HG03060 (cell line): Measurements from ENCODE around the gene RAB44.
"Not testable (repeated sequence)": the region's sequence is repeated elsewhere in the genome, so short reads cannot be mapped to it uniquely, and the experiment has no call there.

Experiments used
- ATAC-seq: cut with Tn5 transposase; IDR thresholded peaks from one replicate; pipeline ENCODE4 v1.9.1; 2021; ENCODE audit warnings: low read depth, moderate number of reproducible peaks; ENCODE audit not compliant: unreplicated experiment

RAB44 gene

DNA sequence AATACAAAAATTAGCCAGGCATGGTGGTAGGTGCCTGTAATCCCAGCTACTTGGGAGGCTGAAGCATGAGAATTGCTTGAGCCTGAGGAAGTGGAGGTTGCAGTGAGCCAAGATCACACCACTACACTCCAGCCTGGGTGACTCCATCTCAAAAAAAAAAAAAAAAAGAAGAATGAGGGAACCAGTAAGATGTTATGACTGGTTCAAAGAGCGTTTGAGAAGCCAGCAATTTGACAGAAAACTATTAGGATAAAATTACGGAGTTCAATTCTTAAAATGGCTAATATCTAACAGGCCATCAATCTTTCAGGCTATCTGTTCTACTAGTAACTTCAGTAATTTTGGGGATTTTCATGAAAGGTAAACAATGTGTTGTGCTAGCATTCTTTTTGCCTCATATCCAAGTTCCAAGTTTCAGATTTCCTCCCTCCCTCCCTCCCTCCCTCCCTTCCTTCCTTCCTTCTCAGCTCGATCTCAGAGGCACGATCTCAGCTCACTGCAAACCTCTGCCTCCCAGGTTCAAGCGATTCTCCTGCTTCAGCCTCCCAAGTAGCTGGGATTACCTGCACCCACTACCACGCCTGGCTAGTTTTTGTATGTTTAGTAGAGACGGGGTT is 7.4 kb downstream of the RAB44 start:
- ATAC-seq = not testable (repeated sequence)

DNA sequence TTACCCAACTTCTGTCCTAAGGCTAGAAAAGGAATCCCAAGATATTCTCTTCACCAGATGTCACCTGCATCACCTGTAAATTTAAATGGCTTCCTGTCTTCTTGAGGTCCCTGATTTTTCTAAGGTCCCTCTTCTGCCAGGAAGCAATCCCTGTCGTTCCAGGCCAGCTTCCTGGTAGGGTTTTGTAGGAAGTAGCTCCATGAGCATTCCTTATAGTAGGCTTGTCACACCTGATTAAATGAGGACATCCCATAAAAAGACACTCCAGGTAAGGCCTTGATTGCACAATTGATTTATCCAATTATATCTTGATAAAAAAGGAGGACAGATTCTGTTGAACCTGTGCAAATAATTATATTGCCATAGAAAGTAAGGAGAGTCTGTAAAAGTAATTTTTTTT is 8.7 kb downstream of the RAB44 start:
- ATAC-seq = no peak

DNA sequence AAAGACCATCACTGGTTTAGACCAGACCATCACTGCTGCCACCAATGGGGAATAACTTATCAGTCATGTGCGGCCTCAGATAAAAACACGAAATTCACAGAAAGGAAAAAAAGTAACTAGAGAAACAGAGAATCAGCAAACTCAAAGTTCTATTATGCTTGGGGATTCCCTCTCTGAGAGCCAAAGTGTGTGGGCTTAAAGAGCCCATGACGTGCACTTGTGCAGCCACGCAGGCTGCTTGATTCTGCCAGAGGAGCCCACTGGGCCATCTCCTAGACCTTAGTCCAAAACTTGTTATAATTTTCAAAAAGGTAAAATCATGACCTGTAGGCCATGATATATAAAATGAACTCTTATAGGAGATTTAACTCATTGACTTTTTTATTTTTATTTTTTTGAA is 15.2 kb downstream of the RAB44 start:
- ATAC-seq = no peak

DNA sequence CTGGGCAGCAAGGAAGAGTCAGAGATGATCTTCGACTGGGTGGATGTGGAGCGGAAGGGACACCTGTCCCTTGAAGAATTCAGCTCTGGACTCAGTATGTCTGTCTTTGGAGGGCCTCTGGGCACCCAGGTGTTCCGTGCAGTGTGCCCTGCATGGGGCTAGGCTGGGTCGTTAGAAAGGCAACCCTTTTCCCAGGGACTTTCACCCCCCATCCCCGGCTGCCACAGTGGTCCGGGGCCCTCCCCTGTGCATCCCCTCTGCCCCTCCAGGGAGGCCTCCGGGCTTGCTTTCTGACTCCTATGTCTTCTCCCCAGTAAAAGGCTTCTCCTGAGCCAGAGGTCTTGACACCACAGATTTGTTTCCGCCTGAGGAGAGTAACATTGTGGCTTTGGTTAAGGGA is 16.2 kb downstream of the RAB44 start:
- no peak for ATAC-seq

DNA sequence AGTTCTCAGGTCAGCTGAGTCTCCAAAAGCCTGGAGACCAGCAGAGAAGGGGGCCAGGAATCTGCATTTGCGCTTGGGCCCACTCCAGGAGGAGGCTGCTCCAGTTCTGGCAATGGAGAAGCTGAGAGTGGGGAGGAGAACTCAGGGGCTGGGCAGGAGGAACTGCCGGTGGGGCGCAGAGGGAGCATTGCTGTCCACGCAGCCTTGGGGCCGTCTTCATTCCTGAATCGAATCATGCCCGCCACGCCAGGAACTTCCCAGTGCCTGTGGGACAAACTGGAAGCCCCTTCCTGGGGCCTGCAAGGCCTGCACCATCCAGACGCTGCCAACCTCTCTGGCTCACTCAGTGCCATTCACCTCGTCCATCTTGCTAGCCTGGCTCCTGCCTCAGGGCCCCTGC is 16.9 kb downstream of the RAB44 start:
- no peak for ATAC-seq

DNA sequence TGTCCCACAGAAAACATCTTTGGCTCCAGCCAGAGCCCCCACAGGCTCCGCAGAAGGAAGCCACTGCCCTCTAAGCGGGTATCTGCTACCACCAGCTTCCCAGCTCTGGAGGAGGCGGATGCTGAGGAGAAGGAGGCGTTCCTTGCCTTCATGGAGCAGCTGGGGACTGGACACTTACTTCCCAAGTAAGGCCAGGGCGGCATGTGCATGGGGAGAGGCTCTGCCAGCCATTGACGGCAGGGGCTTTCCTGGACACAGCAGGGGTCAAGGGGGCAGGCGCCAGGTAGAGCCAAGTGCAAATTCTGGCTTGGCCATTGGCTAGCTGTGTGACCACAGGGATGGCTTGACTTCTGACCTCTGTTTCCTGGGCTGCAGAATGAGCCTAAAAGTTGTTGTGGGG is 17.8 kb downstream of the RAB44 start:
- ATAC-seq = no peak

DNA sequence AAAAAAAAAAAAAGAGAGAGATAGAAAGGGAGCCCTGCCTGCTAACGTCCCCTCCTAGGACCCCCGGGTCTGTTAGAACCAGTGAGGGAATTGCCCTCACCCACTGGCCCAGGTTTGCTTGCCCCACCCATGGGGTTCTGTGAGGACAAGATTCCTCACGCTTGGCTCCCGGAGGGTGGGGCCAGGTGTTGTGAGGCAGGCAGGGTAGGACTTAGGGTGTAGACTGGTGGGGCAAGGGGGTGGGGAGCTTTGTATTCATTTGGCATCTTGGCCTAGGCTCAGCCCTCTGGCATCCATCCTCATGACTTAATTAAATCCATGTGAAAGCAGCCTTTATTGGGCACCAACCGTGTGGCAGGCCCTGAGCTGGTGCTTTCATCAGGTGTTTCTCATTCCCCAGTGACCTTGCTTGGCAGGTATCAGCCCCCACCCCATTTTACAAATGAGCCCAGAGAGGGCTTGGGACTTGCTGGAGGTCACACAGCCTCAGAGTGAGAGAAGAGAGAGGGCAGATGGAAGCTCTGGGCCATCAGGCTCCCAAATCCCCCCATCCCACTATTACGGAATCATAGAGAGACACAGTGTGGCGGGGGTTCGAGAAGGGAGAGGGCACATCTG is 19.0 kb downstream of the RAB44 start:
- ATAC-seq = no peak

DNA sequence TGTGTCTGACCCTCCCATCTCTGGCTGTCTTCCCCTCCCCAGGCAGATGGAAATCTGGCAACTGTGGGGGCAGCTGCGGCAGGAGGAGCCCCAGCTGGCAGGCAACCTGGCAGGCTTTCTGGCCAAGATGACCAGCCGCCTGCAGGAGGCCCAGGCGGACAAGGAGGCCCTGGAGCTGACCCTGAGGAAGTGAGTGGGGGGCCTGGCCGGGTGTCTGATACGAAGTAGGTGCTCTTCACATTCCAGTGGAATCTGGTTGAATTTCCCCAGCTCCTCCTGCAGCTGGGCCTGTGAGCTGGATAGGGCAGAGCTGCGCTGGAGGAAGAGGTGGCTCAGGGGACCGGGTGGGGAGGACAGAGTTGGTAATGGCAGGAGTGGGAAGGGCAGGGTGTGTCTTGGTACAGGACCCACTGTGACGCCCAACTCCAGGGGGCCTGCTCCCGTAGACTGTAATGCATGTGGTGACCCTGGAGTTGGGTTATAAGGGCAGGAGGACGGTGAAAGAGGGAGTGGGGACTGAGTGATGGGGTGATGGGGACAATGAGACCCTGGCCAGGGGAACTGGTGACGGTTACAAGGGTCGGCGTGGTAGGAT is 19.7 kb downstream of the RAB44 start:
- no peak for ATAC-seq

DNA sequence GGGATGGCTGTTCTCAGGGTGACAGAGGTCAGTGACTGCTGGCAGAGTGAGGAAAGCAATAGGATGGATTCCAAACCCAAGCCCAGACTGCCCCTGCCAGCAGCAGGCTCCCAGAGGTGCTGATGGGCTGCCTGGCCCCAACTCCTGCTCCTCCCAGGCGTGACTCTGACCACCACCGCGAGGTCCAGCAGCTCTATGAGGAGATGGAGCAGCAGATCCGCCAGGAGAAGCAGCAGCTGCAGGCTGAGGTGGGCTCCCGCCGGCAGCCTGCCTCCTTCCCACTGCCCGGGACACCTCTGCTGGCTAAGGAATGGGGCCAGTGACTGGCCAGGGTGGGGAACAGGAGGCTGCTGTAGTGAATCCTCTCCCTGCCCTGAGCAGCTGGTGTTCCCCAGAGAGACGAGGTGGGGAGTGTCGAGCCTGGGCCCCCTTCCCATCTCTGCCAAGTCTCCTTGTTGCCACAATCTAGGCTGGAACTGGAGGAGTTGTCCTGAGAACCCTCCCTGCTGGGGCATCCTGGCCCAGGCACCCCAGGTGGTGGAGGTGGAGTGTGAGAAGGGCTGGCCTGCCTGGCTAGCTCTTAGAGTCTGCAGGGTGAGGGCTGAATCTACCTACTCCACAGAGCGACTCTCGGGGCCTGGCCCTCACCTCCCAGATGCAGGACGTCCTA is 20.4 kb downstream of the RAB44 start:
- ATAC-seq = no peak

DNA sequence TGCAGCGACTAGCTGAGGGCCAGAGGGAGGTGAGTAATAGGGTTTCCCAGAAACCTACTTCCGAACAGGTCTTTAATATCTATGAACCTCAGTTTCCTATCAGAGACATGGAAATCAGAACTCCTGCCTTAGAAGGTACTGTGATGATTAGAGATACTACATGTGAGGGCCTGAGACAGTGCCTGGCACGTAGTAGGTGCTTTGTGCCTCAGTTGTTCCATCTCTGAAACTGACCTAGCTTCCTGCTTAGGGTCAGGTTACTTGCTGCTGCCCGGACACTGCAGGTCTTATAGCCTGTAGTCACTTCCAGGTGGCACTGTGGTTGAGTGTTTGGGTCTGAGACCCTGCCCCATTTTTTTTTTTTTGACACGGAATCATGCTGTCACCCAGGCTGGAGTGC is 20.9 kb downstream of the RAB44 start:
- ATAC-seq = no peak

DNA sequence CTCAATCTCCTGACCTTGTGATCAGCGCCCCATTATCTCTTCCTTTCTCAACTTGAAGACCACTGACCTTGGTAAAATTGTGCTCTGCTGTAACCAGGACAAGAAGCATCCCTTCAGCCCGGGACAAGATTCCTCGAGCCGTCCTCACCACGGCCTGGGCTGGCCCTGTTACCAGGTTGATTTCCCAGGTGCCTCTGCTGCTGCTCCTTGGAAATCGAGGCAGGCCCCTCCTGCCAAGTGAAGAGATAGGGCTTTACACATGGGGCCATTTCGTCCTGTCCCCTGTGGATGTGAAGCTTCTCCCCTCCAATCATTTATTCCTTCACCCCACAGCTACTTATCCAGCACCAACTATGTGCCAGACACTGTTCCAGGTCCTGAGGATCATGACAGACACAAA is 21.5 kb downstream of the RAB44 start:
- no peak for ATAC-seq

DNA sequence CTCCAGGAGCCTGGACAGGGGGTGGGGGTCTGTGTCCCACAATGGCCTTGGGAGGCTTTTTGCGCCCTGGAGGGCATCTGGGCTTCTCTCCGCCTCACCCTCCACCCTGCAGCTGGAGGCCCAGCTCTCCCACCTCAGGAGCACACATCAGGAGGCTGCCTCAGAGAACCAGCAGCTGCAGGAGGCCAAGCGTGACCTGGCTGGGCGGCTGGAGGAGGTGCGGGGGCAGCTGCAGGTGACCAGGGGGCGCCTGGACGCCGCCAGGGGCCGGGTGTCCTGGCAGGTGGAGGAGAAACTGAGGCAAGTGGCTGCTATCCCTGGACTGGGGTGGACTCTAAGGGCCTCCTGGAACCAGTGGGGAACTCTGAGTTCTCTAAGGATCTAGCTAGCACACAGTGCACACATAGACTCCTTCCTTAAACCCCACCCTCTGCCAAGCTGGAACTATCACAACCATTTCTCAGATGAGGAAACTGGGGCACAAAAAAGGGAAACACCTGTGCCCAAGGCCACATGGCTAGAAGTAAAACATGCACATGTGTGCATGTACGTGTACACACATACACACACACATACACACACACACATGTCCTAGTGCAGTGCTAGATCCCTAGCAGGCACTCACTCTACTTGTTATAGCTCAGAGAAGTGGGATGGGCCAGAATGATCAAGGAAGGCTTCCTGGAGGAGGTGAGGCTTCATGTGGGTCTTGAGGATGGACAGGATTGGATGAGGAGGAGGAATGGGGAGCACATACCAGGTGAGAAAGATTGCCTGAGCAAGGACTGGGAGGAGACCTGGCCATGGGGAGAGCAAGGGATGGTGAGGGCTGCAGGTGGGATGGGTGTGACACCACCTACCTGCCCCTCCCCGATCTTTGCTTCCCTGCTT is 22.9 kb downstream of the RAB44 start:
- ATAC-seq = no peak

DNA sequence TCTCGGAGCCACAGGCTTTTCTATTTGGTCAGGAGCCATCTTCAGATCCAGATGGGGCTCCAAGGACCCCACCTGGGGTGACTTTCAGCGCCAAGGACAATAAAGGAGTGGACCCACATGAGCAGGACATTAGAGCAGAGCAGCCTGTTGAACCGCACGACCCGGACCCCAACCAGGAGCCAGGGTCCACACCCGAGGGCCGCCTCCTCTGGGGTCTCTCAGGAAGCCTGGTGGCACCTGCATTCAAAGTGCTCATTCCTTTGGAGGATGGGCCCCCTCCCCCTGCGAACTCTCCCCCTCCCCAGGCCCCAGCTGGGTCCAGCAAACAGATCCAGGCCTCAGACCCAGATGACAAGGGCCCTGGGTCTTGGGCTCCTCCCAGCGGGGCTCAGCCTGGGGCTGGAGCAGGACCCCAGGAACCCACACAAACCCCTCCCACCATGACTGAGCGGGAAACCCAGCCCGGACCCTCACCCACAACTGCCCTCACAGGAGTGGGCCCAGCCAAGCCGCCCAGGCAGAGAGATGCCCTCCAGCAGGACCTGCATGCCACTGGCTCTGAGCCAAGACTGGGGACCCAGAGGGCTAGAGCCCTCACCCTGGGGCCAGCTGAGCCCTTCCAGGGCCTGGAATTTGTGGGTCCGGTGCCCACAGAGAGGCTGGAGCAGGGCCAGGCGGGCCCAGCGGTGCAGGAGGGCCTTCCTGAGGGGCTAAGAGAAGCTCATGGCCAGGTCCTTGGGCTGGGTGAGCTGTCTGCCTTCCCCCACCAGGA is 23.9 kb downstream of the RAB44 start:
- no peak for ATAC-seq

DNA sequence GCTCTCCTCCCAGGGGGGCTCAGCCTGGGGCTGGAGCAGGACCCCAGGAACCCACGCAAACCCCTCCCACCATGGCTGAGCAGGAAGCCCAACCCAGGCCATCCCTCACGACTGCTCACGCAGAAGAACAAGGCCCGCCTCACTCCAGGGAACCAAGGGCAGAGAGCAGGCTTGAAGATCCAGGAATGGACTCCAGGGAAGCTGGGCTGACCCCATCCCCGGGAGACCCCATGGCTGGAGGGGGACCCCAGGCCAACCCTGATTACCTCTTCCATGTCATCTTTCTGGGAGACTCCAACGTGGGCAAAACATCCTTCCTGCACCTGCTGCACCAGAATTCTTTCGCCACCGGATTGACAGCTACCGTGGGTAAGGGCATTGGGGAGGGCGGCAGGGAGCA is 24.7 kb downstream of the RAB44 start:
- no peak for ATAC-seq

DNA sequence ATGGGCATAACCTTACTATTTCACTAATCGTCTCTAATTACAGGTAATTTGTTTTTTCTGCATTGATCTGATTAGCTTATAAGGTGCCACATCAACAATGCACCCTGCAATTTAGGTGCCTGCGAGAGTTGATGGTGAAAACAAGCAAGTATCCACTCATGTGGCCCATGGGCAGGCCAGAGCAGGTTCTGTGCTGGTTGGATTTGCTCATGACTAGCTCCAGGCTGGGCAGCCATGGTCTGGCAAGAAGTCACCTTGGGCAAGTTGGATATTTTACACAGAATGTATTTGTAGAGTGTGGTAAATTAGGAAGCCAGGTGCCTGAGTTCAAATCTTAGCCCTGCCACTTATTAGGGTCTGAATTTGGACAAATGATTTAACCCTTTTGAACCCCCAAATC is 25.3 kb downstream of the RAB44 start:
- ATAC-seq = no peak

DNA sequence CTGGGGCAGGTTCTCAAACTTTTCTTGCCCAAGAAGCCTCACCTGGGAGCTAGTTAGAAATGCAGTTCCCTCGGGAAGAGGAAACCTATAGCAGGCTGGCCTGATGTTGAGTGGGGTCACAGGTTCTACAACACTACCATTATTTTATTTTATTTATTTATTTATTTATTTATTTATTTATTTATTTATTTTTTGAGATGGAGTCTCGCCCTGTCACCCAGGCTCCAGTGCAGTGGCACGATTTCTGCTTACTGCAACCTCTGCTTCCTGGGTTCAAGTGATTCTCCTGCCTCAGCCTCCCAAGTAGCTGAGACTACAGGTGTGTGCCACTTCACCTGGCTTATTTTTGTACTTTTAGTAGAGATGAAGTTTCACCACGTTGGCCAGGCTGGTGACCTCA is 26.4 kb downstream of the RAB44 start:
- ATAC-seq = not testable (repeated sequence)

DNA sequence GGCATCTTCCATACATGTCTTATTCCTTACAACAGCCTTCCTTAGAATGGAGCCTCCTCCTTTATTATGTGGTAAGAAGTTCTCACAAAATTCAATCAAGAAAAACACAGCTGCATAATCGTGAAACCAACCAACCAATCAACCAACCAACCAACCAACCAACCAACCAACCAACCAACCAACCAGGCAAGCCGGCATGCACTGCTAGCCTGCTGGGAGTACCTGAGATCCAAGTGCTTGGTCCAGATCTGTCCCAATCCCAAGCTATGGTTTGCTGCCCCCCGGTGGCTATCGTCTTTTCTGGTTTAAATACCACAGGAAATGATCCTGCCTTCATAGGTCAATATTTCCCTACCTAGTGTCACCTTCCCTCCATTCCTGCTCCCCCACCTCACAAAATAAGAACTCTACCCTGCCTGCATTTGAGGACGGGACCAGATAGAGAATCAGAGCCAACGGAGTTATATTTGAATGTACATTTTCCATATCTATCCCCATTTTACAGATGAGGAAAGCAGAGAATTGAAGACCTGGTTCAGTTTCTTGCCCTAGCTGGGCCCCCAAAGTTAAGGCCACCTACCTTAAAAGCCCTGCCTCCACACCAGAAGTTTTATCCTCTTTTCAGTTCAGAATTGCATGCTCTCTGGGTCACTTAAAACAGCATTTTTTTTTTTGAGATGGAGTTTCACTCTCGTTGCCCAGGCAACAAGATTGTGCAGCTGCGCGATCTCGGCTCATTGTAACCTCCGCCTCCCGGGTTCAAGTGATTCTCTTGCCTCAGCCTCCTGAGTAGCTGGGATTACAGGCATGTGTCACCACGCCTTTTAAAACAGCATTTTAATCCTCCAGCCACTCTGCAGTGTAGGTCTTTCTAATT is 27.1 kb downstream of the RAB44 start:
- no peak for ATAC-seq

DNA sequence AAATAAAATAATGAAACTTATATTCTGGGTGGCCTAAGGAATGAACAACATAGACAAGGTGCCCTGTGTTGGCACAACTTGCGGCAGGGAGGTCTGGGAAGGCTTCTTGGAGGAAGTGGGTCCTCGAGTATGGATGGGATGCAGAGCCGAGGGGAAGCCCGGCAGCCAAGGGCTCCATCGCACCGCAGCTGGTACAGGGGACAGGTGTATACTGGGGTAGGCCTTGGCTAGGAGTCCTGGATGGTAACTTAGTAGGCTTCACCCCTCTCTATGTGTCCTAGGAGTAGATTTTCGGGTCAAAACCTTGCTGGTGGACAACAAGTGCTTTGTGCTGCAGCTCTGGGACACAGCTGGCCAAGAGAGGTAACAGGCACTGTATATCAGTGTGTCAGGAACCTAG is 28.0 kb downstream of the RAB44 start:
- no peak for ATAC-seq

DNA sequence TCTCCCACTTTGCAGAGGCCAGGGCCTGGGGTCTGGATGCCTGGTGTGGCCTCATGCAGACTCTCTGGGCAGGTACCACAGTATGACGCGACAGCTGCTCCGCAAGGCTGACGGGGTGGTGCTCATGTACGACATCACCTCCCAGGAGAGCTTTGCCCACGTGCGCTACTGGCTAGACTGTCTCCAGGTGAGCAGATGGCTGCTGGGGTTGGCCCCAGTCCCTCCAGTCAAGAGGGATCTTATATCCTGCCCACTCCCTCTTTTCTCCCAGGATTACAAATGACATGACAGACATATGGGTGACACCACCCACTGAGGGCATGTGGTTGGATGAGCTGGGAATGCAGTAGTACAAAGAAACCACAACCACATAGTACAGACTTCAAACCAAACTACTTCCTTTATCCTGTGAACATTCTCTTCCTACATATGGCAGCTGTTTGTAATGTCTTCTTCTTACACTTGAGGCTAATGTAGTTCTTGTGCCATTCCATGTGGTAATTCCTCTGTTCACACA is 29.9 kb downstream of the RAB44 start:
- no peak for ATAC-seq
